HEK293 (cell line): ENCODE results near the gene RALGAPA2.

Source experiments
- CTCF ChIA-PET: fragments of 350-600 bp; formaldehyde crosslinking; extraction: SDS; loops from one replicate; lab custom pipeline; 2021; ENCODE audit warnings: antibody characterized with exemption; lab: Yijun Ruan, JAX
- POLR2A ChIA-PET: fragments of 300-600 bp; formaldehyde crosslinking; extraction: SDS; loops from one replicate; lab custom pipeline; 2020; ENCODE audit warnings: antibody characterized with exemption, inconsistent platforms; lab: Yijun Ruan, JAX
- H3K27ac ChIP-seq: fragments of 200-500 bp; sonication (Bioruptor generic); 2 replicates; pipeline ENCODE4 v1.5.1; 2014; ENCODE audit warnings: low read depth, low read length, control low read depth, inconsistent platforms; ENCODE audit errors: extremely low read depth
- H3K36me3 ChIP-seq, 2 experiments: fragments of 200-500 bp in 1 of 2; sonication (Bioruptor generic) in 1 of 2; 1 replicate in 1 of 2; 2 replicates in 1 of 2; pipeline ENCODE4 v1.5.1; 2014 to 2017; ENCODE audit warnings: inconsistent platforms in 2 of 2, low read length in 2 of 2; ENCODE audit not compliant: control insufficient read depth in 2 of 2, insufficient read depth in 1 of 2
- H3K4me1 ChIP-seq: fragments of 200-500 bp; sonication (Bioruptor generic); 2 replicates; pipeline ENCODE4 v1.5.1; 2014; ENCODE audit warnings: mild to moderate bottlenecking, low read length, inconsistent platforms; ENCODE audit not compliant: control insufficient read depth, insufficient read depth
- H3K4me3 ChIP-seq: 2 replicates; pipeline ENCODE4 v1.5.1; 2011; ENCODE audit warnings: low read depth, mild to moderate bottlenecking, control low read depth, low read length, moderate library complexity
- H3K9me3 ChIP-seq: fragments of 200-500 bp; sonication (Bioruptor generic); 2 replicates; pipeline ENCODE4 v1.5.1; 2014; ENCODE audit warnings: low read depth, low read length, inconsistent platforms; ENCODE audit not compliant: control insufficient read depth, insufficient read depth
- OVOL3 ChIP-seq: fragments of 450-650 bp; formaldehyde crosslinking; IDR thresholded peaks from 2 replicates; pipeline ENCODE4 v1.5.1; 2016; ENCODE audit warnings: missing biosample characterization, missing genetic modification characterization
- SP3 ChIP-seq: fragments of 450-650 bp; formaldehyde crosslinking; IDR thresholded peaks from 2 replicates; pipeline ENCODE4 v1.5.1; 2016; ENCODE audit warnings: missing biosample characterization, missing genetic modification characterization
- ZNF10 ChIP-seq: fragments of 450-650 bp; formaldehyde crosslinking; IDR thresholded peaks from 2 replicates; pipeline ENCODE4 v1.5.1; 2017; ENCODE audit warnings: missing biosample characterization, missing genetic modification characterization
- ZNF48 ChIP-seq: fragments of 450-650 bp; formaldehyde crosslinking; IDR thresholded peaks from 2 replicates; pipeline ENCODE4 v1.5.1; 2016; ENCODE audit warnings: missing biosample characterization, missing genetic modification characterization
- ZNF664 ChIP-seq: fragments of 450-650 bp; formaldehyde crosslinking; IDR thresholded peaks from 2 replicates; pipeline ENCODE4 v1.5.1; 2016; ENCODE audit warnings: missing biosample characterization, missing genetic modification characterization
- ZNF701 ChIP-seq: fragments of 450-650 bp; formaldehyde crosslinking; IDR thresholded peaks from 2 replicates; pipeline ENCODE4 v1.5.1; 2016; ENCODE audit warnings: missing biosample characterization, missing genetic modification characterization
- ZNF768 ChIP-seq: fragments of 450-650 bp; formaldehyde crosslinking; IDR thresholded peaks from 2 replicates; pipeline ENCODE4 v1.5.1; 2018; ENCODE audit warnings: missing biosample characterization, mild to moderate bottlenecking, missing genetic modification characterization
- TF ChIP-seq, protein P1 (sequence below): fragments of 450-650 bp; formaldehyde crosslinking; IDR thresholded peaks from 2 replicates; pipeline ENCODE4 v1.5.1; 2016; ENCODE audit warnings: missing biosample characterization, missing genetic modification characterization
- TF ChIP-seq, protein P2 (sequence below): fragments of 450-650 bp; formaldehyde crosslinking; IDR thresholded peaks from 2 replicates; pipeline ENCODE4 v1.5.1; 2016; ENCODE audit warnings: missing biosample characterization, missing genetic modification characterization
- TF ChIP-seq, protein P3 (sequence below): fragments of 450-650 bp; formaldehyde crosslinking; IDR thresholded peaks from 2 replicates; pipeline ENCODE4 v1.5.1; 2017; ENCODE audit warnings: missing biosample characterization, missing genetic modification characterization

Gene RALGAPA2

DNA sequence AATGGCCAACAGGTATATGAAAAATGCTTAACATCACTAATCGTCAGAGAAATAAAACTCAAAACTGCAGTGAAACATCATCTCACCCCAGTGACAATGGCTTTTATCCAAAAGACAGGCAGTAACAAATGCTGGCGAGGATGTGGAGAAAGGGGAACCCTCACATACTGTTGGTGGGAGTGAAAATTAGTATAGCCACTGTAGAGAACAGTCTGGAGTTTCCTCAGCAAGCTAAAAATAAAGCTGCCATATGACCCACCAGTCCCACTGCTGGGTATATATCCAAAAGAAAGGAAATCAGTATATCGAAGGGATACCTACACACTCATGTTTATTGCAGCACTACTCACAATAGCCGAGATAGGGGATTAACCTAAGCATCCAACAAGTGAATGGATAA is 368.0 kb downstream of the RALGAPA2 start:
- Histone ChIP-seq H3K36me3 (no peaks in the 10 kb centered on the region), H3K4me3 (no peak overlapping the region), H3K4me1 (no peaks in the 10 kb centered on the region), H3K9me3 (no peaks in the 10 kb centered on the region), H3K27ac (no peak overlapping the region)
- POLR2A ChIA-PET: no interaction called here
- CTCF ChIA-PET: no interaction called here
- no peak for TF ChIP-seq ZNF768 (tag by site-specific recombination)
- TF ChIP-seq ZNF48 (tag by site-specific recombination): no peak
- TF ChIP-seq, protein P1, sequence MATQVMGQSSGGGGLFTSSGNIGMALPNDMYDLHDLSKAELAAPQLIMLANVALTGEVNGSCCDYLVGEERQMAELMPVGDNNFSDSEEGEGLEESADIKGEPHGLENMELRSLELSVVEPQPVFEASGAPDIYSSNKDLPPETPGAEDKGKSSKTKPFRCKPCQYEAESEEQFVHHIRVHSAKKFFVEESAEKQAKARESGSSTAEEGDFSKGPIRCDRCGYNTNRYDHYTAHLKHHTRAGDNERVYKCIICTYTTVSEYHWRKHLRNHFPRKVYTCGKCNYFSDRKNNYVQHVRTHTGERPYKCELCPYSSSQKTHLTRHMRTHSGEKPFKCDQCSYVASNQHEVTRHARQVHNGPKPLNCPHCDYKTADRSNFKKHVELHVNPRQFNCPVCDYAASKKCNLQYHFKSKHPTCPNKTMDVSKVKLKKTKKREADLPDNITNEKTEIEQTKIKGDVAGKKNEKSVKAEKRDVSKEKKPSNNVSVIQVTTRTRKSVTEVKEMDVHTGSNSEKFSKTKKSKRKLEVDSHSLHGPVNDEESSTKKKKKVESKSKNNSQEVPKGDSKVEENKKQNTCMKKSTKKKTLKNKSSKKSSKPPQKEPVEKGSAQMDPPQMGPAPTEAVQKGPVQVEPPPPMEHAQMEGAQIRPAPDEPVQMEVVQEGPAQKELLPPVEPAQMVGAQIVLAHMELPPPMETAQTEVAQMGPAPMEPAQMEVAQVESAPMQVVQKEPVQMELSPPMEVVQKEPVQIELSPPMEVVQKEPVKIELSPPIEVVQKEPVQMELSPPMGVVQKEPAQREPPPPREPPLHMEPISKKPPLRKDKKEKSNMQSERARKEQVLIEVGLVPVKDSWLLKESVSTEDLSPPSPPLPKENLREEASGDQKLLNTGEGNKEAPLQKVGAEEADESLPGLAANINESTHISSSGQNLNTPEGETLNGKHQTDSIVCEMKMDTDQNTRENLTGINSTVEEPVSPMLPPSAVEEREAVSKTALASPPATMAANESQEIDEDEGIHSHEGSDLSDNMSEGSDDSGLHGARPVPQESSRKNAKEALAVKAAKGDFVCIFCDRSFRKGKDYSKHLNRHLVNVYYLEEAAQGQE (tag by site-specific recombination): no peak
- TF ChIP-seq, protein P2, sequence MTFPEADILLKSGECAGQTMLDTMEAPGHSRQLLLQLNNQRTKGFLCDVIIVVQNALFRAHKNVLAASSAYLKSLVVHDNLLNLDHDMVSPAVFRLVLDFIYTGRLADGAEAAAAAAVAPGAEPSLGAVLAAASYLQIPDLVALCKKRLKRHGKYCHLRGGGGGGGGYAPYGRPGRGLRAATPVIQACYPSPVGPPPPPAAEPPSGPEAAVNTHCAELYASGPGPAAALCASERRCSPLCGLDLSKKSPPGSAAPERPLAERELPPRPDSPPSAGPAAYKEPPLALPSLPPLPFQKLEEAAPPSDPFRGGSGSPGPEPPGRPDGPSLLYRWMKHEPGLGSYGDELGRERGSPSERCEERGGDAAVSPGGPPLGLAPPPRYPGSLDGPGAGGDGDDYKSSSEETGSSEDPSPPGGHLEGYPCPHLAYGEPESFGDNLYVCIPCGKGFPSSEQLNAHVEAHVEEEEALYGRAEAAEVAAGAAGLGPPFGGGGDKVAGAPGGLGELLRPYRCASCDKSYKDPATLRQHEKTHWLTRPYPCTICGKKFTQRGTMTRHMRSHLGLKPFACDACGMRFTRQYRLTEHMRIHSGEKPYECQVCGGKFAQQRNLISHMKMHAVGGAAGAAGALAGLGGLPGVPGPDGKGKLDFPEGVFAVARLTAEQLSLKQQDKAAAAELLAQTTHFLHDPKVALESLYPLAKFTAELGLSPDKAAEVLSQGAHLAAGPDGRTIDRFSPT (tag by site-specific recombination): no peak
- no peak for TF ChIP-seq ZNF701
- TF ChIP-seq, protein P3, sequence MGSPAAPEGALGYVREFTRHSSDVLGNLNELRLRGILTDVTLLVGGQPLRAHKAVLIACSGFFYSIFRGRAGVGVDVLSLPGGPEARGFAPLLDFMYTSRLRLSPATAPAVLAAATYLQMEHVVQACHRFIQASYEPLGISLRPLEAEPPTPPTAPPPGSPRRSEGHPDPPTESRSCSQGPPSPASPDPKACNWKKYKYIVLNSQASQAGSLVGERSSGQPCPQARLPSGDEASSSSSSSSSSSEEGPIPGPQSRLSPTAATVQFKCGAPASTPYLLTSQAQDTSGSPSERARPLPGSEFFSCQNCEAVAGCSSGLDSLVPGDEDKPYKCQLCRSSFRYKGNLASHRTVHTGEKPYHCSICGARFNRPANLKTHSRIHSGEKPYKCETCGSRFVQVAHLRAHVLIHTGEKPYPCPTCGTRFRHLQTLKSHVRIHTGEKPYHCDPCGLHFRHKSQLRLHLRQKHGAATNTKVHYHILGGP (tag by site-specific recombination): no peak

DNA sequence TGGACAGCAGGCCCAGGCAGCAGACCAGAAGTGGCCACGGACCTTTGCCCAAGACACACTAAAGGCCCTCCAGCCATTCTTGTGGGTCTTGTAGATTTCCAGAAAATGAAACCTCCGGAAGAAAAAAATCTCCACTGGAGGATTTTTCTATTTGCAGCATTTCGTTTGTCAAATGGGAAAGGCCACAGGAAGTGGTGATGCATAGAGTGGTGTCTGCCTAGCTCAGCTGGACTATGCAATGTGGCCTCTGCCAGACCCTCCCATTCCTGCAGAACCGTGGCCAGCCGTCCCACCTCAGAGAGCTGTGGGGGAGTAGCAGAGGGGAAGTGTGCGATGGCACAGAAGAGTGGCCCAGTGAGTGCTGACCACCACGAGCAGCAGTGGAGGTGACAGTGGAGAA is 368.5 kb downstream of the RALGAPA2 start:
- POLR2A ChIA-PET: no interaction called here
- no peaks in the 10 kb centered on the region for H3K36me3 ChIP-seq
- TF ChIP-seq ZNF10 (no peak), OVOL3 (tag by site-specific recombination) (no peak), SP3 (tag by site-specific recombination) (no peak), ZNF664 (no peak)
- H3K9me3 ChIP-seq: no peaks in the 10 kb centered on the region
- no peak overlapping the region for H3K4me3 ChIP-seq
- CTCF ChIA-PET: interaction anchor here (0.6 kb wide), 2 partner anchors 17 to 190 kb away, joined by 3 to 4 read pairs; no protein-coding TSS in a partner anchor
- H3K27ac ChIP-seq: no peak overlapping the region
- H3K4me1 ChIP-seq: no peaks in the 10 kb centered on the region
